Ovary (tissue), 9 donors: Measurements from ENCODE around the gene PLK5. TPM values are rescaled to one million over a fixed set of nuclear protein-coding genes. Genes with fewer than 3 reads are reported as not detected.

ENCODE experiments used
- DNase-seq, 5 donors: peaks; one replicate each; pipeline ENCODE4 v3.0.0-alpha.2; 2019 to 2020
- H3K27ac ChIP-seq, 2 donors: fragments of 200-600 bp; one replicate each; pipeline versions ENCODE4 v1.5.1 to v1.8.0; 2019 to 2022
- H3K27me3 ChIP-seq: fragments of 200-600 bp; one replicate; pipeline ENCODE4 v1.8.0; 2022
- H3K36me3 ChIP-seq: fragments of 200-600 bp; sonication (generic); one replicate; pipeline ENCODE4 v1.5.1; 2019
- H3K4me1 ChIP-seq: one replicate; pipeline ENCODE4 v1.8.1; 2013; ENCODE audit warnings: mild to moderate bottlenecking, moderate library complexity; ENCODE audit not compliant: insufficient read depth
- H3K4me3 ChIP-seq: fragments of 200-600 bp; sonication (generic); one replicate; pipeline ENCODE4 v1.5.1; 2017
- H3K9me3 ChIP-seq, 2 donors: fragments of 200-600 bp in 1 of 2; sonication (generic) in 1 of 2; one replicate each; pipeline versions ENCODE4 v1.5.1 to v1.8.1; 2013 to 2019; ENCODE audit warnings: mild to moderate bottlenecking in 1 of 2, moderate library complexity in 1 of 2
- CTCF ChIP-seq, 3 donors: fragments of 450-650 bp in 2 of 3; fragments of 200-600 bp in 1 of 3; IDR thresholded peaks; one replicate each; pipeline versions ENCODE4 v1.5.1 to v1.8.0; 2016 to 2022; ENCODE audit warnings: antibody characterized with exemption in 3 of 3, mild to moderate bottlenecking in 1 of 3
- EP300 ChIP-seq: sonication (generic); formaldehyde crosslinking; IDR thresholded peaks from one replicate; pipeline ENCODE4 v1.6.1; 2017; ENCODE audit warnings: antibody characterized with exemption
- POLR2A ChIP-seq: fragments of 450-650 bp; IDR thresholded peaks from one replicate; pipeline ENCODE4 v1.6.1; 2017; ENCODE audit warnings: antibody characterized with exemption, mild to moderate bottlenecking, moderate library complexity
- WGBS, 3 donors: extraction: QIAGEN DNeasy Blood & Tissue Kit in 1 of 3; methylation state at CpG; one replicate each; pipeline versions ENCODE4 v1.1.5 to v1.1.7; 2013 to 2017; 5-methylcytosine and 5-hydroxymethylcytosine counted together
- intact Hi-C, 4 donors: fragments of 100-400 bp; cut with DNase I; formaldehyde crosslinking; loops; one replicate each; pipeline versions ENCODE4 v1.11.0 to v1.15.1; 2022 to 2023
- polyA plus RNA-seq, 2 donors: library from polyadenylated mRNA; stranded (reverse); fragments of 200-250 nt in 1 of 2; fragments of 350-450 nt in 1 of 2; fragmentation: Illumina TruSeq in 1 of 2; extraction: RNeasy Lipid Tissue Mini Kit (QIAGEN cat#74804) in 1 of 2; gene quantifications; one replicate each; pipeline ENCODE4 v1.2.3, GENCODE V29; 2013 to 2014
- total RNA-seq, 7 donors: library from RNA; depleted of rRNA in 2 of 7; stranded (reverse); fragments of >200 nt in 2 of 7; fragmentation: NEBNext Ultra II Directional in 3 of 7; extraction: Animal tissue kit (Norgen Biotek cat#: 25700) in 3 of 7; gene quantifications; one replicate each; pipeline versions ENCODE4 v1.1.0 to v1.2.4, GENCODE V29; 2016 to 2023
- donor health status: DM: no; HTN: no; CAD: no; lungs with moderate emphysema.
- donor health status: DM: no; HTN: no; CAD: no.
- donor health status: Bipolar disorder and iron deficiency.
- donor health status: DM: yes; HTN: yes; CAD: no.
- donor health status: DM: no; HTN: no; CAD: no.
- donor health status: DM: yes; HTN: yes; CAD: no.

Gene PLK5
- total and polyA plus RNA-seq, 9 donors, result 0.11 to 1.1 (median 0.65) TPM; not detected in 5

GRCh38 chr19:1568320-1569019 is 44.6 kb downstream of the PLK5 start, which contains the start of gene MEX3D:
Gene MEX3D, minus strand, starts transcription at chr19:1568325. Its CDS starts 267 bp downstream, at chr19:1568058.
- intact Hi-C loops, result no loop called here
- DNase-seq, result peak; percentile 71 to 87 (median 84)
- no peaks in the 10 kb centered on the region for H3K9me3 ChIP-seq
- peaks cover 6% of the 10 kb centered on the region for H3K4me1 ChIP-seq
- H3K4me3 ChIP-seq, result peak within 1 kb of the TSS; percentile 72
- no peaks in the 10 kb centered on the region for H3K27me3 ChIP-seq
- no peak for TF ChIP-seq EP300
- no peak for TF ChIP-seq CTCF (IDR thresholded peaks at IDR 0.05)
- no peak for TF ChIP-seq POLR2A
- WGBS, 3 donors, result 5 to 15% (median 9%) methylated on average over 27 to 63 of the region's 63 CpGs
- H3K36me3 ChIP-seq, result no peaks in the 10 kb centered on the region
- H3K27ac ChIP-seq, result peak within 1 kb of the TSS; percentile 87 to 90

GRCh38 chr19:1569997-1570396 is 46.1 kb downstream of the PLK5 start:
- Histone ChIP-seq H3K27ac (no peak overlapping the region), H3K4me3 (no peak overlapping the region), H3K4me1 (peaks cover 6% of the 10 kb centered on the region), H3K27me3 (no peaks in the 10 kb centered on the region), H3K9me3 (no peaks in the 10 kb centered on the region), H3K36me3 (no peaks in the 10 kb centered on the region)
- TF ChIP-seq CTCF (IDR thresholded peaks at IDR 0.05) (no peak), POLR2A (no peak), EP300 (no peak)
- WGBS, 3 donors, result 86 to 90% (median 88%) methylated on average over 4 of the region's 4 CpGs
- intact Hi-C loops, result no loop called here
- no peak for DNase-seq

- intact Hi-C loops, result no loop called here
- Histone ChIP-seq H3K4me3 (no peak overlapping the region), H3K27me3 (no peaks in the 10 kb centered on the region), H3K27ac (no peak overlapping the region), H3K4me1 (peaks cover 5% of the 10 kb centered on the region), H3K9me3 (no peaks in the 10 kb centered on the region), H3K36me3 (no peaks in the 10 kb centered on the region)
- 92 to 96% (median 95%) methylated on average over 13 of the region's 13 CpGs for WGBS, 3 donors
- TF ChIP-seq CTCF (IDR thresholded peaks at IDR 0.05) (no peak), EP300 (no peak), POLR2A (no peak)
- peak in 1 of 5 donors; percentile 16 for DNase-seq
These were observed 47.0 kb downstream of the PLK5 start for GRCh38 chr19:1570836-1571235.

- Histone ChIP-seq H3K4me3 (no peak overlapping the region), H3K27ac (no peak overlapping the region), H3K27me3 (no peaks in the 10 kb centered on the region), H3K9me3 (no peaks in the 10 kb centered on the region), H3K36me3 (no peaks in the 10 kb centered on the region), H3K4me1 (peaks cover under 1% of the 10 kb centered on the region)
- intact Hi-C loops, result no loop called here
- TF ChIP-seq POLR2A (no peak), EP300 (no peak), CTCF (IDR thresholded peaks at IDR 0.05) (no peak)
- peak in 1 of 5 donors; percentile 12 for DNase-seq
- WGBS, 3 donors, result 90 to 93% (median 91%) methylated on average over 12 of the region's 12 CpGs
These were observed 47.5 kb downstream of the PLK5 start for GRCh38 chr19:1571358-1571757.
